Naive thymus-derived CD4-positive, alpha-beta T cell (primary cell): ENCODE measurements around the gene LILRB2. TPM values are rescaled to one million over a fixed set of nuclear protein-coding genes. Genes with fewer than 3 reads are reported as not detected.
"Not testable (repeated sequence)": the region's sequence is repeated elsewhere in the genome, so short reads cannot be mapped to it uniquely, and the experiment has no call there.

Experiments used
- ATAC-seq: fragments of 150-1000 bp; cut with Tn5 transposase; 2 replicates; pipeline ENCODE4 v1.10.0; 2021; ENCODE audit warnings: mild to moderate bottlenecking, moderate library complexity
- CTCF ChIA-PET: fragments of 350-600 bp; sonication (Branson Sonifier 250); formaldehyde crosslinking; loops from one replicate; lab custom pipeline; 2021; ENCODE audit warnings: antibody characterized with exemption; lab: Charles Lee
- POLR2A ChIA-PET: fragments of 350-600 bp; sonication (Branson Sonifier 250); formaldehyde crosslinking; loops from one replicate; lab custom pipeline; 2021; ENCODE audit warnings: antibody characterized with exemption, inconsistent platforms; lab: Charles Lee
- DNase-seq, 9 donors: peaks; one replicate each; pipeline versions ENCODE4 v3.0.0 to v3.0.0-alpha.2; 2020 to 2022; ENCODE audit warnings: mixed read lengths in 1 of 9
- H3K27ac ChIP-seq: one replicate; pipeline ENCODE4 v1.7.0; 2013; ENCODE audit warnings: mild to moderate bottlenecking, low read depth, low read length, moderate library complexity
- H3K27me3 ChIP-seq, 2 donors: one replicate each; pipeline ENCODE4 v1.7.0; 2013; ENCODE audit warnings: low read length in 2 of 2, mild to moderate bottlenecking in 2 of 2, moderate library complexity in 2 of 2; ENCODE audit not compliant: control insufficient read depth in 2 of 2, insufficient read depth in 2 of 2
- H3K36me3 ChIP-seq, 3 experiments: 1 replicate in 2 of 3; 2 replicates in 1 of 3; pipeline ENCODE4 v1.7.0; 2013; ENCODE audit warnings: low read length in 3 of 3, mild to moderate bottlenecking in 3 of 3, moderate library complexity in 1 of 3; ENCODE audit not compliant: insufficient read depth in 3 of 3, control insufficient read depth in 2 of 3
- H3K4me1 ChIP-seq, 2 donors: one replicate each; pipeline ENCODE4 v1.7.0; 2013; ENCODE audit warnings: low read length in 2 of 2, mild to moderate bottlenecking in 2 of 2, moderate library complexity in 1 of 2; ENCODE audit not compliant: control insufficient read depth in 2 of 2, insufficient read depth in 2 of 2
- H3K4me3 ChIP-seq: 2 replicates; pipeline ENCODE4 v1.7.0; 2013; ENCODE audit warnings: mild to moderate bottlenecking, low read length
- H3K9me3 ChIP-seq, 3 experiments: 1 replicate in 2 of 3; 2 replicates in 1 of 3; pipeline ENCODE4 v1.7.0; 2013; ENCODE audit warnings: low read length in 3 of 3; ENCODE audit not compliant: control insufficient read depth in 2 of 3
- H3K27ac Mint-ChIP-seq, 9 donors: one replicate each; pipeline ENCODE4 v1.8.0; 2020 to 2022; ENCODE audit warnings: mixed read lengths in 9 of 9, mild to moderate bottlenecking in 8 of 9, moderate library complexity in 5 of 9, inconsistent platforms in 2 of 9
- H3K27me3 Mint-ChIP-seq, 5 donors: one replicate each; pipeline ENCODE4 v1.8.0; 2021 to 2022; ENCODE audit warnings: mixed read lengths in 5 of 5, mild to moderate bottlenecking in 1 of 5
- H3K36me3 Mint-ChIP-seq, 5 donors: one replicate each; pipeline ENCODE4 v1.8.0; 2020 to 2022; ENCODE audit warnings: mixed read lengths in 5 of 5, mild to moderate bottlenecking in 3 of 5, inconsistent platforms in 1 of 5
- H3K4me1 Mint-ChIP-seq, 7 donors: one replicate each; pipeline ENCODE4 v1.8.0; 2020 to 2022; ENCODE audit warnings: mixed read lengths in 7 of 7, mild to moderate bottlenecking in 3 of 7, inconsistent platforms in 1 of 7
- H3K4me3 Mint-ChIP-seq, 10 donors: one replicate each; pipeline ENCODE4 v1.8.0; 2020 to 2022; ENCODE audit warnings: mild to moderate bottlenecking in 10 of 10, mixed read lengths in 10 of 10, moderate library complexity in 6 of 10, inconsistent platforms in 2 of 10
- H3K9me3 Mint-ChIP-seq, 11 donors: one replicate each; pipeline ENCODE4 v1.8.0; 2020 to 2022; ENCODE audit warnings: mixed read lengths in 11 of 11, mild to moderate bottlenecking in 4 of 11, inconsistent platforms in 1 of 11, moderate library complexity in 1 of 11
- intact Hi-C, 2 donors: fragments of 100-400 bp; cut with micrococcal nuclease; formaldehyde crosslinking; loops; one replicate each; pipeline ENCODE4 v1.15.1; 2023
- polyA plus RNA-seq, 2 donors: library from polyadenylated mRNA; unstranded; fragments of 300-500 nt; fragmentation: Illumina TruSeq; gene quantifications; one replicate each; pipeline ENCODE4 v1.2.3, GENCODE V29; 2021
- total RNA-seq, 6 experiments: library from RNA in 5 of 6; stranded (reverse) in 5 of 6; gene quantifications; 1 replicate in 5 of 6; 2 replicates in 1 of 6; pipeline ENCODE4 v1.2.3 and lab custom pipeline; 2021 to 2026

The LILRB2 gene
- total and polyA plus RNA-seq, 7 experiments from 2014 or later: 0.12 to 131 (median 1.6) TPM; not detected in 2

DNA sequence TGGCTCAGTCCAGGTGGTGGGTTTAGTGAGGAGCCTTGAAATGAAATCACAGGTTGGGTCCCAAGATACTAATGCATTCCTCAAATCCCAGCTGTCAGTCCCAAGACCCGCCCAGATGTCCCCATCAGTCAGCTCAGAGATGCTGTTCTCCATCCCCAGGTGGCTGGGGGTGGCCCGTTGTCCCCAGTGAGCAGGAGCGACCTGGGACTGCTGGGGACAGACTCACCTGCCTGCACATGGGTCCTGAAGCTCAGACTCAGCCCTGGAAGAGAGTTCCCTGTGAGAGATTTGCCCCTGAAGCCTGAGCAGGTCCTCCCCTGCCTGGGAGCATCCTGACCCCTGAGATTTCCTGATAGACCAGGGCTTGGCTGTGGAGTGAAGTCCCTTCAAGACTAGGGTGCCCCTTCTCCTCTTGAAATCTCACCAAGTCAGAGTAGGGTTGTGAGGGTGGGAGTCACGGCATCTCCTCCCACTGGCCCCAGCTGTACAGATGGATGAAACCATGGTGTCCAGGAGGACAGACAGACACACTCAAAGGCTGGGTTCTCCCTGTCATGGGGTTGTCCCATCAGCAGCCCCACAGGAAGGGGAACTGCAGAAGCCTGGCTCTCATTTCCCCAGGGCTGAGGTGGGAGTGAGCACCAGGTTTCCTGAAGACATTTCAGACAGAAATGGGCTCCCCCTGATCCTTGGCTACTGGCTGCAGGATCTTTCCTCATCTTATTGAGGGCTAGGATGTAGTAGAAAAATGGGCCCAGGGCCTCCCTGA, 17.6 kb upstream of the LILRB2 start:
- Histone ChIP-seq H3K27ac (no peak overlapping the region), H3K36me3 (no peaks in the 10 kb centered on the region), H3K27me3 (no peaks in the 10 kb centered on the region), H3K4me3 (no peak overlapping the region), H3K4me1 (no peaks in the 10 kb centered on the region), H3K9me3 (no peaks in the 10 kb centered on the region)
- ATAC-seq (no peak), DNase-seq (no peak)
- H3K4me3 Mint-ChIP-seq: no peak overlapping the region
- peaks cover 0 to 14% (median 2%) of the 10 kb centered on the region in 11 donors for H3K9me3 Mint-ChIP-seq
- intact Hi-C loops: no loop called here
- POLR2A ChIA-PET: interaction anchor here (0.9 kb wide), 1 partner anchor 161 kb away, joined by 3 read pairs; the partner anchor contains the start of gene CNOT3
- H3K4me1 Mint-ChIP-seq: peaks cover under 1 to 10% (median 6%) of the 10 kb centered on the region in 7 donors
- no peak overlapping the region for H3K27ac Mint-ChIP-seq
- CTCF ChIA-PET: no interaction called here
- H3K36me3 Mint-ChIP-seq: peaks cover 0 to 4% (median 0%) of the 10 kb centered on the region in 5 donors
- peaks cover 9 to 18% (median 15%) of the 10 kb centered on the region in 5 donors for H3K27me3 Mint-ChIP-seq

DNA sequence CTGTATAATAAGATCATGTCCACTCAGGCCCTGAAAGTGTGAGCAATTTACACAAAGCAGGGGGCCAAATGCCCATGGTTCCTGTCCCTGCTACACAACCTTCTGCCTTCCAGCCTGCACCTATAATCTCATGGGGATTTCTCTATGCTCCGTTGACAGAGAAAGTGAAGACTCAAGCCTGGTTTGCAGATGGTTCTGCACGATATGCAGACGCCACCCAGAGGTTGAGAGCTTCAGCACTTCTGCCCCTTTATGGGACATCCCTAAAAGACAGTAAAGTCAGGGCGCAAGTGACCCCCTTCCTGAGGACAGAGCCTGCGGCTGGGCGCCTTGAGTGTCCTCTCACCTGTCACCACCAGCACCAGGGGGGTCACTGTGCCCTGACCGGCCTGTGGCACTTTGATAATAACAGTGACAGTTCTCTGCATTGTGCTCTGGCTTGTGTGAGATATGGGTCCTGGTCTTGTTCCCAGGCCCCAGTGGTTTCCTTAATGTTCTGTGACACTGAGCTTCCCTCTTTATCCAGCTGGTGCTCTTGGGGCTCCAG, 16.9 kb upstream of the LILRB2 start:
- no peak overlapping the region for H3K4me3 ChIP-seq
- intact Hi-C loops: no loop called here
- ChIA-PET CTCF (no interaction called here), POLR2A (interaction anchor here (0.9 kb wide), 1 partner anchor 160 kb away, joined by 3 read pairs; the partner anchor contains the start of gene CNOT3)
- Mint-ChIP-seq H3K4me1 (peaks cover 0 to 4% (median 0%) of the 10 kb centered on the region in 7 donors), H3K36me3 (peaks cover 0 to 4% (median 0%) of the 10 kb centered on the region in 5 donors), H3K27ac (no peak overlapping the region), H3K4me3 (no peak overlapping the region), H3K27me3 (peaks cover 15 to 23% (median 19%) of the 10 kb centered on the region in 5 donors), H3K9me3 (peaks cover 0 to 18% (median 2%) of the 10 kb centered on the region in 11 donors)
- no peaks in the 10 kb centered on the region for H3K4me1 ChIP-seq
- DNase-seq (no peak), ATAC-seq (no peak)
- H3K27me3 ChIP-seq: no peaks in the 10 kb centered on the region
- H3K9me3 ChIP-seq: no peaks in the 10 kb centered on the region
- no peaks in the 10 kb centered on the region for H3K36me3 ChIP-seq
- H3K27ac ChIP-seq: no peak overlapping the region

DNA sequence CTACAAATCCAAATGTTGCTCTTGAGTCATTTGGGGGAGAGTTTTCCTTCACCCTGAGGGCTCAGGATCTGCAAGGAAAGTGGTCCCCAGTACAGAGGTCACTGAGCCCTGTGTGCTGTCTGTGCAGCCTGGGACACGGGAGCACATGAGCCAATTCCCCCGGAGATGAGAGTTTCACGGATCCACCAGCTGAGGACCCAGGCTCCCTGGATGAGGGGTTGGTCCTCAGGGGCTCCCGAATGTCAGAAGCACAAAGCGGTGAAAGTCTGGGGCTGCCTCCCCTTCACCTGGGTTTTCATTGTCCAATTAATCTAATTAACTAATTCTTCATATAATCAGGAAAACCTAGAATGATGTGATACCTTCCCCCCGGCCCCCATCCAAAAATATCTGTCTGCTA, 13.6 kb upstream of the LILRB2 start:
- no peak for DNase-seq
- intact Hi-C loops: no loop called here
- no peaks in the 10 kb centered on the region for H3K27me3 ChIP-seq
- H3K4me1 Mint-ChIP-seq: peaks cover 0 to 5% (median 0%) of the 10 kb centered on the region in 7 donors
- peaks cover 0 to 4% (median 0%) of the 10 kb centered on the region in 5 donors for H3K36me3 Mint-ChIP-seq
- ATAC-seq: no peak
- CTCF ChIA-PET: no interaction called here
- H3K9me3 Mint-ChIP-seq: peaks cover 0 to 18% (median 2%) of the 10 kb centered on the region in 11 donors
- H3K4me1 ChIP-seq: no peaks in the 10 kb centered on the region
- H3K9me3 ChIP-seq: no peaks in the 10 kb centered on the region
- no peak overlapping the region for H3K27ac ChIP-seq
- H3K36me3 ChIP-seq: no peaks in the 10 kb centered on the region
- H3K27me3 Mint-ChIP-seq: peaks cover 0 to 38% (median 27%) of the 10 kb centered on the region in 5 donors
- H3K4me3 ChIP-seq: no peak overlapping the region
- POLR2A ChIA-PET: no interaction called here
- H3K4me3 Mint-ChIP-seq: no peak overlapping the region
- H3K27ac Mint-ChIP-seq: no peak overlapping the region

DNA sequence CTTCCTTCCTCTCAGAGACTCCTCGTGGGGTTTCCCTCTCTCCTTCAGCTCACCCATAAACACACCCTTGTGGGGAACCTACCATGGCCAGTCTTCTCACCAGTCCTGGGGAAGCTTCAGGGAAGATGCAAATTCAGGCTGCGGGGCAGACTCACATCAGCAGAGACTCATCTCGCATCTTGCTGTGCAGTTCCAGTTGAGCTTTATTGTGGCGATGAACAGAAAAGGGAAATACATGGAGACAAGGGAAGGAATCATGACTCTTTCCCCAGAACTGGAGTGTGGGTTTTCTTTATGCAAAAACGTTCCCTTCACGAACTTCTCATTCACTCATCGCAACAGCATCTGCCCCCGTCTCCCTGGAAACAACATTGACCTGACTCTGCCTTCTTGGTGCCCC, 8.2 kb upstream of the LILRB2 start:
- DNase-seq, CTCF ChIA-PET, H3K4me3 Mint-ChIP-seq, intact Hi-C loops, H3K27ac ChIP-seq, H3K36me3 ChIP-seq, H3K36me3 Mint-ChIP-seq, ATAC-seq, H3K27ac Mint-ChIP-seq, H3K4me3 ChIP-seq, H3K4me1 Mint-ChIP-seq, POLR2A ChIA-PET, H3K9me3 ChIP-seq, H3K27me3 ChIP-seq, H3K4me1 ChIP-seq: not testable (repeated sequence)
- peaks cover 0 to 10% (median 0%) of the 10 kb centered on the region in 11 donors for H3K9me3 Mint-ChIP-seq
- H3K27me3 Mint-ChIP-seq: peaks cover 9 to 28% (median 20%) of the 10 kb centered on the region in 5 donors

DNA sequence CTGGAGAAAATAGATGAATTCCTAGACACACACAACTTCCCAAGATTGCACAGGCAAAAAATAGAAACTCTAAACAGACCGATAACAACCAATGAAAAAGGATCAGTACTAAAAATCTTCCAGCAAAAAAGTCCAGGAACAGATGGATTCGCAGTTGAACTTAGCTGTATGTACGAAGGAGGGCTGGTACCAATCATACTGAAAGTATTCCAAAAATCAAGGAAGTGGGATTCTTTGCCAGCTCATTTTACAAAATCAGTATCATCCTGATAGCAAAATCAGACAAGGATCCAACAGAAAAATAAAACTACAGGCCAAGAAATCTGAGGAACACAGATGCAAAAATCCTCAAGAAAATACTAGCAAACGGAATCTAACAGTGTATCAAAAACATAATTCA, 6.5 kb upstream of the LILRB2 start:
- H3K27ac Mint-ChIP-seq: no peak overlapping the region

DNA sequence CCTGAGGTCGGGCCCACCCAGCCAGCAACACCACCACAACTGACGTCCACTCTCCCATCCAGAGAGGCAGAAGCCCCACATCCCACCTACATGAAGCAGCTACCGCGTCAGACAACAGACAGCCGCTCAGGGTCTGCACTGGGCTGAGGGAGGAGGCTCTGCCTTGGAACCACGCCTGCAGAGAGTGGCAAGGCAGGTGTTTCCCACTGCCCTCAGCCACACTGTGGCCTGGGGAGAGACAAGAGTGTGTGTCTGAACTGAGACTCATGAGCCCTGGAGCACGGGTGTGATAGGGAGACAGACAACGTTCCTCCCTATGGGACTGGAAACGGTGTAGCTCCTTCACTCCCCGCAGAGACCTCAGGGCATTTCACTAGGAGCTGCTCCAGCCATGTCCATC, 5.4 kb upstream of the LILRB2 start:
- H3K9me3 Mint-ChIP-seq, CTCF ChIA-PET, H3K27ac Mint-ChIP-seq, H3K27me3 ChIP-seq, H3K4me1 ChIP-seq, H3K36me3 Mint-ChIP-seq, intact Hi-C loops, H3K27ac ChIP-seq, H3K36me3 ChIP-seq, H3K4me3 ChIP-seq, H3K4me3 Mint-ChIP-seq, DNase-seq, POLR2A ChIA-PET, H3K9me3 ChIP-seq: not testable (repeated sequence)
- Mint-ChIP-seq H3K4me1 (peaks cover 0 to 13% (median 8%) of the 10 kb centered on the region in 7 donors), H3K27me3 (peaks cover 9 to 33% (median 17%) of the 10 kb centered on the region in 5 donors)
- peak; percentile 41 for ATAC-seq

More for the DNA sequence above, 6.5 kb upstream of the LILRB2 start:
- Mint-ChIP-seq H3K4me3 (no peak overlapping the region), H3K9me3 (peaks cover 0 to 1% (median 0%) of the 10 kb centered on the region in 11 donors), H3K27me3 (peaks cover under 1 to 23% (median 15%) of the 10 kb centered on the region in 5 donors), H3K4me1 (peaks cover 0 to 10% (median 6%) of the 10 kb centered on the region in 7 donors), H3K36me3 (peaks cover 0 to 5% (median 0%) of the 10 kb centered on the region in 5 donors)
- ChIA-PET CTCF (no interaction called here), POLR2A (no interaction called here)
- DNase-seq (no peak), ATAC-seq (no peak)
- no peaks in the 10 kb centered on the region for H3K27me3 ChIP-seq
- intact Hi-C loops: no loop called here
- H3K27ac ChIP-seq: no peak overlapping the region
- no peaks in the 10 kb centered on the region for H3K9me3 ChIP-seq
- no peaks in the 10 kb centered on the region for H3K36me3 ChIP-seq
- H3K4me3 ChIP-seq: no peak overlapping the region
- no peaks in the 10 kb centered on the region for H3K4me1 ChIP-seq
